GM21390 (cell line): ENCODE data around the gene PRPF40B.

Experiments
- ATAC-seq: cut with Tn5 transposase; IDR thresholded peaks from one replicate; pipeline ENCODE4 v1.9.1; 2021; ENCODE audit not compliant: unreplicated experiment

PRPF40B gene

GRCh38 chr12:49680075-49680474, 56.7 kb downstream of the PRPF40B start:
- no peak for ATAC-seq

- no peak for ATAC-seq
Measured at GRCh38 chr12:49683599-49684309, 60.4 kb downstream of the PRPF40B start.

- ATAC-seq = no peak
Measured at GRCh38 chr12:49684310-49684854, 61.0 kb downstream of the PRPF40B start.

GRCh38 chr12:49687941-49688340, 64.6 kb downstream of the PRPF40B start:
- no peak for ATAC-seq

GRCh38 chr12:49689237-49689636, 65.9 kb downstream of the PRPF40B start:
- no peak for ATAC-seq

GRCh38 chr12:49689785-49690184, 66.4 kb downstream of the PRPF40B start:
- ATAC-seq = no peak

GRCh38 chr12:49692851-49693250, 69.5 kb downstream of the PRPF40B start:
- no peak for ATAC-seq

GRCh38 chr12:49693931-49694444, 70.6 kb downstream of the PRPF40B start:
- no peak for ATAC-seq
